T-helper 9 cell (primary cell): ENCODE data around the gene ITGA3.
"Not testable (repeated sequence)": the region's sequence is repeated elsewhere in the genome, so short reads cannot be mapped to it uniquely, and the experiment has no call there.

ENCODE experiments used
- DNase-seq: peaks from one replicate; pipeline ENCODE4 v3.0.0-alpha.2; 2020

ITGA3 gene

DNA sequence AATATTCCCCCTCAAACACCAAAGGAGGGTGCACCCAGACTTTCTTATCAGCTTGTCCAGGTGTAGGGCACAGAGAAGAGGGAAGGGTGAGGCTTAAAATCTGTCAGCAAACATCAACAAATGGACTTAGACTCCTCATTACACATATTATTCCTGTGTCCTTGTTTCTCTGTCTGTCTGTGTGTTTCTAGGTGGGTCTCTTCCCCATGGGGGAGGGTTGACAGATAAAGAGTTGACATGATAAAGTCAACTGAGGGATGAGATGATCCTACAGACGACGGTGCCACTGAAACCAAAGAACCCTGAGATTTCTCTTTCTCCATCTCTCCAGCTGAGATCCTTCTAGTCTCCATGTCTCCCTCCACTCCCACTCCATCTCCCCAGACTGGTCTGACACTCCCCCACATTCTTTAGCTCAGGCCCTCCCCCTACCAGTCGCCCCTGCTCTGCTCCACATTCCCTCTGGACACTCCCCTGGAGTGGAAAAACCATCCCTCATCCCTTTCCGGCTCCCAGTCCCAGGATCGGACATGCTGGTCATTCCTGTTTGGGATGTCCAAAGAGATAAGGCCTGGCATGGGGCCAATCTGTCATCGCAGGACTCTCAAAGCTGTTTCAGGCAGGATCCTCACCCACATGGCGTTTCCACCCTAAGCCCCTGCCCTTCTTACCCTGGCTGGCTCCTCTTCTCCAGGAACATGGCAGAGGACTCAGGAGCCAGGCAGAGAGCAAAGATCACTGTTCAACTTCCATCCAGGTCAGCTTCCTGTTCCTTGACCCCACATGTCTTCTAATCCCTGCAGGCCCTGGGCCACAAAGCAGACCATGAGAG is 2.9 kb upstream of the ITGA3 start:
- no peak for DNase-seq

DNA sequence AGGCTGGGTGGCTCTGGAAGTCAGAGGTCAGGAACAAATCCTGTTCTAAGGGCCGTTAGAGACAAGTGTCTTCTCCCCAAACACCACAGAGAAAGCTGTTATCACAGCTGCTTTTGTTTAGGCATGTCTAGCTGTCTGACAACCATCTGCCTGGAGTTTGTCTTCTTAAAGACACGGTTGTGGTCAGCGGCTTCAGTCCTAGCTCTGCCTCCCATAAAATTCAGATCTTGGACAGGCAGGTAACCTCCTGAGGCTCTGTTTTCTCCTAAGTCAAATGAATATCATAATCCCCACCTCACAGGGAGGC is 2.3 kb upstream of the ITGA3 start:
- DNase-seq = no peak

DNA sequence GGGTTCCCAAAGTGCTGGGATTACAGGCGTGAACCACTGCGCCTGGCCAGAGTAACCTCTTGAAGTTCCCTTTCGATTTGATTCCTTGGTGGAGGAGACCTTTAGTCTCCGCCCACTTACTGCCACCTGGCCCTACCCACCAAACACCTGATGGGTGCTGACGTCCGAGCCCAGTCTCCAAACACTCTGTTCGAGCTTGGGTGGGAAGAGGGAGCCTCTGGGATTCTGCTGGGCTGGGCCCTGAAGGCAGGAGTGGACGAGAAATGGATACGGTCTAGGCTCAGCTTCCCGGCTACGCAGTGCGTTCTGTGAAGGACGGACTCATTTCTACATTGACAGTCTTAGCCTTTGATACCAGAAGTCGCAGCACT is 870 bp upstream of the ITGA3 start:
- DNase-seq = peak; percentile 7

DNA sequence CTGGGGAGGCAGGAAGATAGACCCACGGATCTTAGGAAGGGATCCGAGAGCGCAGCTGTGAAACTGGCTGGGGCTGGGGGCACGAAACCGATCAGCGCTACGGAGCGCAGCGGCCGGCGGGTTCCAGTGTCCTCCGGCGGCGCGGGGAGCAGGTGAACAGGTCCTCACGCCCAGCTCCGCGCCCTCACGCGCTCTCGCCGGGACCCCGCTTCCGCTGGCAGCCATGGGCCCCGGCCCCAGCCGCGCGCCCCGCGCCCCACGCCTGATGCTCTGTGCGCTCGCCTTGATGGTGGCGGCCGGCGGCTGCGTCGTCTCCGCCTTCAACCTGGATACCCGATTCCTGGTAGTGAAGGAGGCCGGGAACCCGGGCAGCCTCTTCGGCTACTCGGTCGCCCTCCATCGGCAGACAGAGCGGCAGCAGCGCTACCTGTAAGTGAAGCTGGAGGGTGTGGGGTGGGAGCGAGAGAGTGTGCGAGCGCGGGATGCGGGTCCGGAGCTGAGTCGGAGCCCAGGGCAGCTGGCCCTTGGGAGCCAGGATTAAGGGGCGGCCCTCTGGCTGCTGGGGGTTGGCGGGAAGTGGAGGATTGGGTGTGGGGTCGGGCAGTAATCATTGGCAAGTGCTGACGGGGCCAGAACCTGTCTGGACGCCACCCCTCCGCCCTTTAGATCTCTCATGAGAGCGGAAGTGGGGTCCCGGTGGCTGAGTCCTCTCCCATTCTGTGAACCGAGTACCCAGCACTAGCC is 479 bp downstream of the ITGA3 start:
- DNase-seq = peak; percentile 45

DNA sequence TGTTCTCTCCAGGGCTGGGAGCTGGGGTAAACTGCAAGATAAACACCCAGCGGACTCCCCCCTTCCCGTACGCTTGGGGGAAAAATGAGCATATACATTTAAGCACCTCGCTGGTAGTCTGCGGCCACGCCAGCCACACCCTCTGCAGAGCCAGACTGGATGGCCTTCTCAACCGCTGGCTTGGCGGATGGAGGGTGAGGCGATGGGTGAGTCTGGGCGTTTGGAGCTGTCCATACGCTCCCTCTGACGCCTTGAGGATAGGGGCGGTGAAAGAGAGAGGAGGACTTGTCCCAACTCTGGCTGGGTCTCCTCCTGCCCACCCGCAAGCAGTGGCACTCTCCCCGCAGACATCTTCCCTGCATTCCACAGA is 1.0 kb downstream of the ITGA3 start:
- no peak for DNase-seq

DNA sequence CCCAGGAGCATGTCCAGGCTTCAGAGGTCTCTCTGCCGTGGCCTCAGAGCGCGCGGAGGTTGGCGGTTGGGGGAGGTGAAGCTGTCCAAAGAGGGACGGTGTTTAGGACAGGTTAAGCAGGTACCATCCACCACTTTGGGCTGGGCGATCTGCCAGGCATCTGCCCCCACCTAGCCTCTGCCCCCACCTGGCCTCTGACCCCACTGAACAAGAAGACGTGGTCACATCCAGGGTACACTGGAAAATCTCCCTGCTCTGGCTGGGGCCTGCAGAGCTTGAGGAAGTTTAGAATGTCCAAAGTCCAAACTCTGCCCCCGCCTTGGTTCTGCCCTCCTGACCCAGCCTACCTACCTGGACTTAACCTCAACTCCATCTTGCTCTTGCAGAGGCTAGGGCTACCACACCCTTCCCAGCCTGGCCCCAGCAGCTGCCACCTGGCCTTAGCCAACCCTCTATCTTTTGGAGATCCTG is 1.6 kb downstream of the ITGA3 start:
- no peak for DNase-seq

DNA sequence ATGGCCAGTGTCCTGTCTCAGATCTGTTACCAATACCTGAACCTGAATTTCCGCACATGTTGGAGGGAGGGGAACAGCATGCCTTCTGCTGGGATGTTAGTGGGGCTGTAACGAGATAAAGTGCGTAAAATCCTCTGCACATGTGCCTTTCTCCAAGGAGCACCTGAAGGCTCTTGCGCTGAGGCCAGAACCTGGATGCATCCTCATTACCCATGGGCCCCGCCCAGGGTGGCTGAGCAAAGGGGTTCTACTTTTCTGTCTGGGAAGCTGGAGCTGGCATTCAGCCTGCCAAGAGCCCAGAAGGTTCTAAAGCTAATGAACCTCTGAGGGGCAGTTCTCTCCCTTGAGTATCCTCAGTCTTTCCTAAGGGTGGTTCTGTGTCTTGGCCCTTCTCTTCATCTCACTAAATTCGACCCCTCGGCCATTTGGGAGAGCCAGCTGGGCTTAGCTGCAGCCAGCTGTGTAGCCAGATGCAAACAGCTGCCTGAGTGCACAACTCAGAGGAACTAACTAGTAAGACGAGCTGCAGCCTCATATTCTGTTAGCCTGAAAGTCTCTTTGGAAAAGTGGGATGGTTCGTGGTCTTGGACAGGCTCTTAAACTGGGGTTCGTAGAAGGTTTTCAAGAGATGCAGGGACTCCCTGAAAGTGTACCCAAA is 2.5 kb downstream of the ITGA3 start:
- no peak for DNase-seq

DNA sequence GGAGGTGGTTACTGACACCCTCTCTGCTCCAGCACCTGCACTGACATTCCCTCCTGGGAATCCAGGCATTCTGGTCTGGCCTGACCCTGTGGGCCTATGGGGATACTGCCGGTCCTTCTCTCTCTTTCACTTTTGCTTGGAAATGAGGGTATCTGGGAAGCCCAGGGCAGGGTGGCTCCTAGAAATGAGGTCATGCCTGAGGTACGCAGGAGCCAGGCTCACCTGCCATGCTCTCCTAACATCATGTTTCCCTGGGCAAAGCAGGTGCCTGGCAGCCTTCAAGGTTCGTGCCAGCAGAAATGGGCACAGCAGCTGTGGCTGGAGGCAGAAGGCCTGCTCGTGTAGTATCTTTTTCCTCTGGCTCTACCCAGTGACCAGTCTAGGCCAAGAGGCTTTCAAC is 3.3 kb downstream of the ITGA3 start:
- DNase-seq = no peak

DNA sequence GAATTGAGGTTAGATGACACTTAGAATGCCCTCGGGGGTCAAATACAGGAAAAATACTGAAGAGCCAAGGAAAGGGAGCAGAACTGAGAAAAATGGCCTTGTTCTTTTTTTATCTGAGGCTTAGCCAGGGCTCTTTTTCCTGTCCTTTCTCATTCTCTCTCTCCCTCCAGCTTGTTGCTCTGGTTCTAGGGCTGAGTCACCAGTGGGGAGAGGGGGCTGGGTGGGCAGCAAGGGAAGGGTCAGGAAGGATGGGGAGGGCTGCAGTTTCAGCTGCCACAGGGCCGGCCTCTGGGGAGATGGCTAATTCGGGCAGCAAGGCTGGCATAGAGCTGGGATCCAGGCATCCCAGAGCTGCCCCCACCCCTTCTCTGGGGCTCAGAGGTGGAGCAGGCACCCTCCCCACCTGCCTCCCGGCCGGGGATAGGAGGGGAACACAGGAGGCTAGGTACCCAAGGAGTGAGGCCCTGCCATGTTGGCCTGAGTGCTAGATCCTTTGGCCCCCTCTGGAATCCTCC is 3.9 kb downstream of the ITGA3 start:
- DNase-seq = no peak

DNA sequence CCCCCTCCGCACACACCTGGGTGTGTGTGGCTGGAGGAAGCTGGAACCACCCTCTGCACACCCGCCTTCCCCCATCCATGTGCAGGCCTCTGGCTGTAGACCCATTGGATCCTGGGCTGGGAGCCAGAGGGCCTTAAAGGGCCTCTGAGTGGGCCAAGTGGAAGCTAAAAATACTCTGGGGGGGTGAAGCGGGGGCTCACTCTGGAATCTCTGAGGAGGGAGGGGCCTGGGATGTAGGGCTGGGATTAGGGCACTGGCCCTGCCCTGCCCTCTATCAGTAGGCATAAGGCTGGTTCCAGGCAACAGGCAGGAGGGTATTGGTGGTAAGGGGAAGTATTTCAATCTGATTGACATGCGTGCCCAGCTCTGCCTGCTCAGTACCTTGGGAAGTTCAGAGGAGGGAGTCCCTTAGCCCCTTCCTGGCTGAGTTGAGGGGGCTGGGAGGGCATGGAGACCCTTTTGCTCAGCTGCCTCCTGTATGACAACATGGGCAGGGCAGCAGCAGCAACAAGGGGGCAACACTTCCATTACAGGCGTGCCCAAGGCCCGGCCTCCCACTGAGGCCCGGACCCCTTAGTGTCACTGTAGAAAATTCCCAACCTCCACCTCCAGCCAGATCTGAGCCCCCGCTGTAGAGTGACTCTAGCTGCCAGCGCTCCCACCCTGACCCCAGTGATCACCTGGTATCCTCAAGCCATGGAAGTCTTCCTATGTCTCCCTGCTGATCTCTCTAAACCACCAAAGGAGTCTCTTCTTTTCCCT is 5.2 kb downstream of the ITGA3 start:
- no peak for DNase-seq

DNA sequence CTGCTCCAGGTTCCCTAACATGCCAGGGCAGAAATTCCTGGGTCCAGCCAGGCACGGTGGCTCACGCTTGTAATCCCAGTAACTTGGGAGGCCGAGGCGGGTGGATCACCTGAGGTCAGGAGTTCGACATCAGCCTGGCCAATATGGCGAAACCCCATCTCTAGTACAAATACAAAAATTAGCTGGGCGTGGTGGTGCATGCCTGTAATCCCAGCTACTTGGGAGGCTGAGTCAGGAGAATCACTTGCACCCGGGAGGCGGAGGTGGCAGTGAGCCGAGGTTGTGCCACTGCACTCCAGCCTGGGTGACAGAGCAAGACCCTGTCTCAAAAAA is 5.8 kb downstream of the ITGA3 start:
- not testable (repeated sequence) for DNase-seq

DNA sequence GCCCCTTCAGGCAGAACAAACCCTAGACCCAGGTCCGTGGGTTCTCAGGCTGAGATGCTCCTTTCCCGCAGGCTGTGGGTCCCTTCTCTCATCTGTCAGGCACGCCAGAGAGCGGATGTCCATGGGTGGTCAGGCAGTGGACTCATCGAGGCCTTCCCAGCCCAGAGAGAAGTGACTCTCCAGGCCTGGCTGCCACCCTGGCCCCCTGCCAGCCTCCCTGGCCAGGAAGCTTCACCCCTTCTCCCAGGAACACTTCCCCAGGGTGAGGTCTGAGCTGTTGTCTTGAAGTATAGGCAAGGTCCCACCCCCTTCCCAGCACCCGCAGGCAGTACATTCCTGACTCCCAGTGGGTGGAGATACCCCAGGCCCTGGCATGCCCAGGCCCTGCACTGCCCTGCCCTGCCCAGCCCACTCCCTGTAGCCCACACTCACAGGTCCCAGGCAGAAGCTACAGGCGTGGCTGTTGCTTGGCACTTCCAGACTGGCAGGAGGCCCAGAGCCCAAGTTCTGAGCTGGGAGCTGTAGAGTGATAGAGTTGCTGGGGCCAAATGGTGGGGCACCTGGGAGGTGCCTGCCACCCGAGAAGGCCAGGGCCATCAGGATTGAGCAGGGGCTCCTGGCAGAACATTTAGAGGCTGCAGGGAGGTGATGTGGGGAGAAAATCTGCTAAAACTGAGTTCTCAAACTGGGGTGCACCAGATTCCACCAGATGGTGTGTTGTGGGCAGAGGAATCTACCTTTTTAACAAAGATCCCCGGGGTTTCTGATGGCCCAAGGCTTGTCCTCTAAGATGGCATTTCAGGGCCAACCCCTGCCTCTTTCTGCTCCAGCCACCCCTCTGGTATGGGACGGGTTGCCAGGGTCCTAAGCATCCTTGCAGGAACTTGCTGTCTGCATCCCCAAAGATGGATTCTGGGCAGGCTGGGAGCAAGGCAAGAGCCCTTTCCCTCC is 6.7 kb downstream of the ITGA3 start:
- no peak for DNase-seq

DNA sequence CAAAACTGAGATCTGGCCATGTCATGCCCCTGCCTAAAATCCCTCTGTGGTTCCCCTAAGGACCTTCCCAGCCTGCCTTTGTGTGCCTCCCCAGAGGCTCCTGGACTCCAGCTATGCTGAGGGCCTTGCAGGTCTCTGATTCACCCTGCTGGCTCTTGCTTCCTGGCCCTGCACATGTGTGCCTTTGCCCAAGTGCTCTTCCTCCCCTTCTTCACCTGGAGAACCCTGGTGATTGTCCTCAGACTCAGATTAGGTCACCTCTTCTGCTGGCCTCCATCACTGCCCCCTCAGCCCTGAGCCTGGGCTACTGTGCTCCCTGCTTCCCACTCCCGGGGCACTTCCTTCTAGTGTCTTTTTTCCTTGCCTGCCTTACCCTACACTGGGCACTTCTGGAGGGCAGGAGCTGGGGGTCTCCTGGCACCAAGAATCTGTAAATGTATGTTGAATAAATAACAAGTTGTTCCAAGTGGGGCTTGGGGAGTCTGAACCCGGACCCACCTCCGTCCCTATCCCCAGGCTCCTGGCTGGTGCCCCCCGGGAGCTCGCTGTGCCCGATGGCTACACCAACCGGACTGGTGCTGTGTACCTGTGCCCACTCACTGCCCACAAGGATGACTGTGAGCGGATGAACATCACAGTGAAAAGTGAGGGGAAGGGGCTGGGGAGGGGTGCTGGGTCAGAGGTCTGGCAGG is 7.8 kb downstream of the ITGA3 start:
- DNase-seq = no peak

DNA sequence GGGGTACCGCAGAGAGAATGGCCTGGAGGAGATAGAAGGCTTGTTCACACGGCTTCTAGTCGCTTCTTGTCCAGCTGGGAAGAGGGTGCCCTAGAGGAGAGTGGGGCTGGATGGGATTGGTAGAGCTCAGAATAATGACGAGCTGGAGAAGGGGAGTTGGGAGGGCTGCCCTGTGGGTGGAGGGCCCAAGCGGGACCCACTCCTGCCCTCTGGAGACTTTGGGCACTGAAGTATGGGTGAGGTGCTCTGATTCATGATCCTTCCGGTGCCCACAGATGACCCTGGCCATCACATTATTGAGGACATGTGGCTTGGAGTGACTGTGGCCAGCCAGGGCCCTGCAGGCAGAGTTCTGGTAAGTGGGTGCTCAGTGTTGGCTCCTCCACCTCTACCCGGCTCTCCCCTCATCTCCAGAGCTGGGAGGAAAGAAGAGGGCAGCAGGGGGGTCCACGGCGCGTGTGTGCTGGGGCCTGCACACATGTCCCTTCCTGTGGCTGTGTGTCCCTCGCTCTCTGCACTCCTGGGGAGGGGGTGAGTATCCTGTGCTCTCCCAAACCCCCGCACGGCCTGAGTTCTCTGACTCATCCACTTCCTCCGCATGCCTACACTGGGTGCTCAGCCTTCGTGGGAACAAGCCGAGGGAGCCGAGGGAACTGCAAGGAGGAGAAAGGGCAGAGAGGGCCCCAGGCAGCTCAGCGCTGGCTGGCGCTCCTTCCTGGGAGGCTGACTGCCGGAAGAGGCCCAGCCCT is 8.5 kb downstream of the ITGA3 start:
- no peak for DNase-seq

DNA sequence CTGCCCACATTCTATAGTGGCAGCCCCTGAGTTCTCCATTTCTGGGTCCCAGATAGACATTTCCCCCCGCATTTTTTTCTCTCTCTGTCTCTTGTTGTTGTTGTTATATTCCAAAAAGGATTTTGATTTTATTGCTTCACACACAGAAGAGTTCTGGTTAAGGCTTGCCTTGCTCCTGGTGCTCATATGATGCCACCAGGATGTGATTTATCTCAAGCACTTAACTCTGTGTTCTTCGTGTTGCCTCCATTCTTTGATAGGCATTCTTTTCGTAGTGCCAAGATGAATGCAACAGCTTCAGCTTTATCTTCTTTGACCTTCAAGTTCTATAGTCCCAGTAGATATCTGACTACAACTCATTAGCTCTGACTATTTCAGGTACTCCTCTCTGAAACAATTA is 9.1 kb downstream of the ITGA3 start:
- DNase-seq = no peak

DNA sequence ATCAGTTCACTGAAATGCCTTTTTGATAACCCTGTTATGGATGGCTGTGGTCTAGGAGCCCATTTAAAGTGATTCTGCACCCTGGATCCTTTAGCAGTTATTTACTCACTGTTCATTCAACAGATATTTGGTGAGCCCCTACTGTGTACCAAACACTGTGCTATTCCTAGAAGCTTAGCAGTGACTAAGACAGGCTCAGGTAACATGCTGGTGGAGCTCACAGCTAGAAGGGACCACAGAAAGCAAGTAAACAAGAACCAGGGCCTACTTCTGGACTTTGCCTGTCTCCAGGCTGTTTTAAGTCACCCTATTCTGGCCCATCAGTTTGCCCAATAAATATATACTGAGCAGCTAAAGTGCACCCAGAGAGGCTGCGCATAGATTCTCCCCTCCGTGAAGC is 11.1 kb downstream of the ITGA3 start:
- no peak for DNase-seq

DNA sequence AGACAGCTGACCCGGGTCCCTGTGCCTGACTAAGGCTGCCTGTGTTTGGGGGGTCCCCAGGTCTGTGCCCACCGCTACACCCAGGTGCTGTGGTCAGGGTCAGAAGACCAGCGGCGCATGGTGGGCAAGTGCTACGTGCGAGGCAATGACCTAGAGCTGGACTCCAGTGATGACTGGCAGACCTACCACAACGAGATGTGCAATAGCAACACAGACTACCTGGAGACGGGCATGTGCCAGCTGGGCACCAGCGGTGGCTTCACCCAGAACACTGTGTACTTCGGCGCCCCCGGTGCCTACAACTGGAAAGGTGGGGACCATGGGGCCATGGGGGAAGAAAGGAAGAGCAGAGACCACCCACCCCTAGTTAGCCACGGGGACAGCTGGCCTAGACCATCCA is 12.1 kb downstream of the ITGA3 start:
- no peak for DNase-seq

DNA sequence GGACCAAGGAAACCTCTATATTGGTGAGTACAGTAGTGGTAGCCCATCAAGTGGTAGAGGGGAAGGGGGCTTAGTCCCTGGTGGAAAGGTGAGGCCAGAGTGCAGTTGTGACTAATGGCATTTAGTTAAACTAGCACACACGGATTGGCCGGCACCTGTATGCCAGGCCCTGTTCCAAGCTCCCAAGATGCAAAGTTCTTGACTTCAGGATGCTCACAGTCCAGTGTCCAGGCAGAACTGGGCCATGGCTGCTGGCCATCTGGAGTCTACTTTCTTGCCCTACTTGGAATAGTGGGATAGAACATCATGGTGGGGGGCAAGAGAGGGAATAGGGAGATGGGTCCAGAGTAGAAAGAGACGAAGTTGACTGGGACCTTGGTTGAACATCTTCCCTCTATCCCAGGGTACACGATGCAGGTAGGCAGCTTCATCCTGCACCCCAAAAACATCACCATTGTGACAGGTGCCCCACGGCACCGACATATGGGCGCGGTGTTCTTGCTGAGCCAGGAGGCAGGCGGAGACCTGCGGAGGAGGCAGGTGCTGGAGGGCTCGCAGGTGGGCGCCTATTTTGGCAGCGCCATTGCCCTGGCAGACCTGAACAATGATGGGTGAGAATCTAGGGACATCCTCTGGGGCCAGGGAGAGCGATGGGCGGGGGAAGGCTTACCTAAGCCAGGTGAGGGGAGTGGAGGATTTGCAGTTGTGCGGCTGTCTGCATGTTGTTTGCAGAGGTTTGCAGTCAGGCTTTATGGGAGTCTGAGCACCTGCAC is 15.2 kb downstream of the ITGA3 start:
- DNase-seq = no peak

DNA sequence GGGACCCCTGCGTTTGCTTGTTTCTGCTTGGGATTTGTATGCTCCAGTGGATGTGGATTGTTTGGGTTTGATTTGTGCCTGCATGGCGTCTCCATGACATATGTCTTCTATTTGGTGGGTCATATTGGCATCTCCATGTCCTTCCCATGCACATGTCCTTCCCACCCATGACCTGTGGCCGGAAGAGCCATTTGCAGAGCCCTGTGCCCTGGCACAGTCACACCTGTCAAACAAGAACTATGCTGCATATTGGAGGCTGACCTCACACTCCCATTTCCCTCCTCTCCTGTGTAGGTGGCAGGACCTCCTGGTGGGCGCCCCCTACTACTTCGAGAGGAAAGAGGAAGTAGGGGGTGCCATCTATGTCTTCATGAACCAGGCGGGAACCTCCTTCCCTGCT is 15.8 kb downstream of the ITGA3 start:
- DNase-seq = no peak

DNA sequence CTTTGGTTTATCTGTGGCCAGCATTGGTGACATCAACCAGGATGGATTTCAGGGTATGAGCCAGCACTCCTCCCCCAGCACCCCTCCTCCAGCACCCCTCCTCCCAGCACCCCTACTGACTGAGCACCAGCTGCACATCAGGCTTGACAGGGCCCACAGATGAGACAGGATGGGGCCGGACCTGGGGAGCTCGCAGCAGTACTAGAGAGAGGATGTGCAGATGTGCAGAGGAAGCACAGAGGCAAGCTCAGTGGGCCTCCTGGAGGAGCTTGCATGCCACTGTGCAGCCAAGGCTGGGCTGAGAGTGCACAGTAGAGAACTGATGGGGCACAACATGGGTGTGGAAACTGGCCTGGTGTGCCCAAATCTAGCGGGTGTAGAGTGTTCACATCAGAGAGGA is 16.2 kb downstream of the ITGA3 start:
- DNase-seq = no peak
